Heart left ventricle (tissue), 16 donors: ENCODE measurements around the gene SPTBN2. TPM values are rescaled to one million over a fixed set of nuclear protein-coding genes. Genes with fewer than 3 reads are reported as not detected.
A peak's percentile ranks its signal among the peaks of the same experiment; 100 is the strongest.

Experiments
- ATAC-seq, 4 donors: fragments of 200-7000 bp; cut with Tn5 transposase; one replicate each; pipeline ENCODE4 v1.9.1; 2020 to 2022; ENCODE audit warnings: moderate library complexity in 4 of 4, mild to moderate bottlenecking in 3 of 4, moderate number of reproducible peaks in 1 of 4
- DNase-seq, 5 donors: peaks; one replicate each; pipeline ENCODE4 v3.0.0-alpha.2; 2020
- H3K27ac ChIP-seq, 12 donors: fragments of 200-600 bp; sonication (generic) in 4 of 12; one replicate each; pipeline versions ENCODE4 v1.5.0 to v1.8.0; 2016 to 2022; ENCODE audit warnings: mild to moderate bottlenecking in 2 of 12
- H3K27me3 ChIP-seq, 9 donors: fragments of 200-600 bp; sonication (generic) in 2 of 9; one replicate each; pipeline versions ENCODE4 v1.5.1 to v1.8.0; 2016 to 2022; ENCODE audit warnings: mild to moderate bottlenecking in 3 of 9
- H3K36me3 ChIP-seq, 9 donors: fragments of 200-600 bp; sonication (generic) in 2 of 9; one replicate each; pipeline versions ENCODE4 v1.5.0 to v1.8.0; 2018 to 2022; ENCODE audit warnings: mild to moderate bottlenecking in 2 of 9
- H3K4me1 ChIP-seq, 12 donors: fragments of 200-600 bp; sonication (generic) in 4 of 12; one replicate each; pipeline versions ENCODE4 v1.5.0 to v1.8.0; 2016 to 2022; ENCODE audit warnings: mild to moderate bottlenecking in 3 of 12
- H3K4me3 ChIP-seq, 12 donors: fragments of 200-600 bp; sonication (generic) in 4 of 12; one replicate each; pipeline versions ENCODE4 v1.5.0 to v1.8.0; 2017 to 2022; ENCODE audit warnings: mild to moderate bottlenecking in 9 of 12, moderate library complexity in 4 of 12
- H3K9me3 ChIP-seq, 12 donors: fragments of 200-600 bp; sonication (generic) in 4 of 12; one replicate each; pipeline versions ENCODE4 v1.5.0 to v1.8.0; 2016 to 2022; ENCODE audit warnings: mild to moderate bottlenecking in 1 of 12
- POLR2A ChIP-seq, 2 donors: fragments of 450-650 bp; IDR thresholded peaks; one replicate each; pipeline ENCODE4 v1.6.1; 2017; ENCODE audit warnings: antibody characterized with exemption in 2 of 2, mild to moderate bottlenecking in 2 of 2, moderate library complexity in 2 of 2
- WGBS, 4 donors: extraction: QIAGEN DNeasy Blood & Tissue Kit in 2 of 4; methylation state at CpG; one replicate each; pipeline versions ENCODE4 v1.1.5 to v1.1.7; 2013 to 2018; 5-methylcytosine and 5-hydroxymethylcytosine counted together
- intact Hi-C, 10 donors: fragments of 100-400 bp; cut with DNase I; formaldehyde crosslinking; loops; one replicate each; pipeline versions ENCODE4 v1.11.1 to v1.14.2; 2022
- polyA plus RNA-seq, 2 donors: library from polyadenylated mRNA; stranded (reverse); fragments of 200-250 nt; gene quantifications; one replicate each; pipeline ENCODE4 v1.2.3, GENCODE V29; 2013
- total RNA-seq, 9 donors: library from RNA; depleted of rRNA in 2 of 9; stranded (reverse); fragments of >200 nt in 2 of 9; fragmentation: NEBNext Ultra II Directional in 3 of 9; extraction: Animal tissue kit (Norgen Biotek cat#: 25700) in 3 of 9; gene quantifications; one replicate each; pipeline versions ENCODE4 v1.1.0 to v1.2.4, GENCODE V29; 2016 to 2023
- TF ChIP-seq, protein P1 (sequence below), 12 donors: fragments of 200-600 bp; sonication (generic) in 4 of 12; IDR thresholded peaks; one replicate each; pipeline versions ENCODE4 v1.5.0 to v1.8.0; 2018 to 2022; ENCODE audit warnings: antibody characterized with exemption in 12 of 12, mild to moderate bottlenecking in 5 of 12
- donor health status: ischemic (EF 13 %, LVEDD 7.1; RV severe dilation, severe dysfunction).
- donor health status: healthy with polysubstance abuse.
- donor health status: DM: no; HTN: yes; CAD: no.
- donor health status: DM: no; HTN: no; CAD: no.
- donor health status: ischemic (EF 25% LVEDD 6.9; RV normal size, moderate dysfunction).
- donor health status: ischemic (EF 25% LVEDD 5.7; RV mildly dilated, moderate dysfunction).
- donor health status: healthy.
- donor health status: DM: yes; HTN: yes; CAD: no.
- donor health status: ischemic (EF 35%, LVEDD 5.7; RV mildly dilated, moderate dysfunction).
- donor health status: nonischemic (EF 11% LVEDD 7.7; RV severe dilation, severe dysfunction).
- donor health status: DM: yes; HTN: yes; CAD: no.
- donor health status: PGD.
- donor health status: ischemic (EF 29% LVEDD 5.4; RV normal size, mild dysfunction).
- donor health status: nonischemic (EF 23%, LVEDD 6.1; RV moderate dilation, normal function).

The SPTBN2 gene
- total and polyA plus RNA-seq, 11 donors, result 0.30 to 3.1 (median 0.88) TPM

DNA sequence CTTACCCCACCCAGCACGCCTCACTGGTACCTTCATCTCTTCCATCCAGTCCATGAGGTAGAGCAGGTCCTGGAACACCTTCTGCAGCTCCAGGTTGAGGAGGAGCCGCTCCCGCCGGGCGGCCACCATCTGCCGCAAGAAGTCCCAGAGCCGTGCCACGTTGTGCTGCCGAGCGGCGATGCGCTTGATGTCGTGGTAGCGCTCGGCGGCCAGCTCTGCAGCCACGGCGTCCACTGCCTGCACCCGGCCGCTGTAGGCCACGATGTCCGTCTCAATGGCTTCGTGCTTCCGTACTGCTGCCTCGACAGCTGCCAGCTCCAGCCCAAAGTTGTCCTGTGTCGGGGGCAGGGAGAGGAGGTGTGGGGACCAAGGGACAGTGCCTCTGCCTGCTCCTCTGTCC, 21.5 kb downstream of the SPTBN2 start:
- Histone ChIP-seq H3K27me3 (no peaks in the 10 kb centered on the region), H3K36me3 (no peaks in the 10 kb centered on the region), H3K9me3 (no peaks in the 10 kb centered on the region), H3K4me1 (no peaks in the 10 kb centered on the region), H3K27ac (no peak overlapping the region), H3K4me3 (no peak overlapping the region)
- DNase-seq (no peak), ATAC-seq (no peak)
- TF ChIP-seq POLR2A (IDR thresholded peaks at IDR 0.05), result no peak
- TF ChIP-seq, protein P1, sequence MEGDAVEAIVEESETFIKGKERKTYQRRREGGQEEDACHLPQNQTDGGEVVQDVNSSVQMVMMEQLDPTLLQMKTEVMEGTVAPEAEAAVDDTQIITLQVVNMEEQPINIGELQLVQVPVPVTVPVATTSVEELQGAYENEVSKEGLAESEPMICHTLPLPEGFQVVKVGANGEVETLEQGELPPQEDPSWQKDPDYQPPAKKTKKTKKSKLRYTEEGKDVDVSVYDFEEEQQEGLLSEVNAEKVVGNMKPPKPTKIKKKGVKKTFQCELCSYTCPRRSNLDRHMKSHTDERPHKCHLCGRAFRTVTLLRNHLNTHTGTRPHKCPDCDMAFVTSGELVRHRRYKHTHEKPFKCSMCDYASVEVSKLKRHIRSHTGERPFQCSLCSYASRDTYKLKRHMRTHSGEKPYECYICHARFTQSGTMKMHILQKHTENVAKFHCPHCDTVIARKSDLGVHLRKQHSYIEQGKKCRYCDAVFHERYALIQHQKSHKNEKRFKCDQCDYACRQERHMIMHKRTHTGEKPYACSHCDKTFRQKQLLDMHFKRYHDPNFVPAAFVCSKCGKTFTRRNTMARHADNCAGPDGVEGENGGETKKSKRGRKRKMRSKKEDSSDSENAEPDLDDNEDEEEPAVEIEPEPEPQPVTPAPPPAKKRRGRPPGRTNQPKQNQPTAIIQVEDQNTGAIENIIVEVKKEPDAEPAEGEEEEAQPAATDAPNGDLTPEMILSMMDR (IDR thresholded peaks at IDR 0.05), result no peak
- 90 to 98% (median 97%) methylated on average over 12 to 26 of the region's 26 CpGs for WGBS, 4 donors
- intact Hi-C loops, result no loop called here

DNA sequence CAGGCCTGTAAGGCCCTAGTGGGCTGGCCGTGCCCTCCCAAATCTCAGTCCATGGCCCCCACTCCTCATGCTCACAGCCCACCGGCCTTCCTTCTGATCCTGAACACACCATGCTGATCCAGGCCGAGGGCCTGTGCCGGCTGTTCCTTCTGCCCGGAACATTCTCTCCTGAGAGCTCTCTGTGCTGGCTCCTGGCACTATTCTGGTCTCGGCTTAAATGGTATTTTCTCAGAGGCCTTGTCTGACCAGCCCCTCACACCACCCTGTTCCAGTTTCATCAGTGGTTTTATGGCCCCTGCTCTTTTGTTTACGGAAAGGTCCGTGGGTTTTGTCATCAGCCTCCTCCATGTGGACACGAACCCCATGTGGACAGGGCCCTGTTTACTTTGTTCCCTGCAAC, 22.0 kb downstream of the SPTBN2 start:
- H3K36me3 ChIP-seq, result no peaks in the 10 kb centered on the region
- no peak for TF ChIP-seq POLR2A (IDR thresholded peaks at IDR 0.05)
- TF ChIP-seq, protein P1 (IDR thresholded peaks at IDR 0.05), result no peak
- DNase-seq (no peak), ATAC-seq (no peak)
- H3K27me3 ChIP-seq, result no peaks in the 10 kb centered on the region
- no peak overlapping the region for H3K4me3 ChIP-seq
- 92 to 95% (median 94%) methylated on average over 9 of the region's 9 CpGs for WGBS, 4 donors
- H3K9me3 ChIP-seq, result no peaks in the 10 kb centered on the region
- no peaks in the 10 kb centered on the region for H3K4me1 ChIP-seq
- no peak overlapping the region for H3K27ac ChIP-seq
- intact Hi-C loops, result no loop called here

GRCh38 chr11:66705587-66706335, 23.3 kb downstream of the SPTBN2 start:
- no peaks in the 10 kb centered on the region for H3K36me3 ChIP-seq
- no peak overlapping the region for H3K27ac ChIP-seq
- H3K27me3 ChIP-seq, result no peaks in the 10 kb centered on the region
- ATAC-seq (peak in 1 of 4 donors; percentile 12), DNase-seq (no peak)
- no peaks in the 10 kb centered on the region for H3K4me1 ChIP-seq
- no peak for TF ChIP-seq POLR2A (IDR thresholded peaks at IDR 0.05)
- TF ChIP-seq, protein P1 (IDR thresholded peaks at IDR 0.05), result no peak
- WGBS, 4 donors, result 92 to 93% (median 92%) methylated on average over 26 of the region's 26 CpGs
- H3K9me3 ChIP-seq, result no peaks in the 10 kb centered on the region
- H3K4me3 ChIP-seq, result no peak overlapping the region
- intact Hi-C loops, result no loop called here

DNA sequence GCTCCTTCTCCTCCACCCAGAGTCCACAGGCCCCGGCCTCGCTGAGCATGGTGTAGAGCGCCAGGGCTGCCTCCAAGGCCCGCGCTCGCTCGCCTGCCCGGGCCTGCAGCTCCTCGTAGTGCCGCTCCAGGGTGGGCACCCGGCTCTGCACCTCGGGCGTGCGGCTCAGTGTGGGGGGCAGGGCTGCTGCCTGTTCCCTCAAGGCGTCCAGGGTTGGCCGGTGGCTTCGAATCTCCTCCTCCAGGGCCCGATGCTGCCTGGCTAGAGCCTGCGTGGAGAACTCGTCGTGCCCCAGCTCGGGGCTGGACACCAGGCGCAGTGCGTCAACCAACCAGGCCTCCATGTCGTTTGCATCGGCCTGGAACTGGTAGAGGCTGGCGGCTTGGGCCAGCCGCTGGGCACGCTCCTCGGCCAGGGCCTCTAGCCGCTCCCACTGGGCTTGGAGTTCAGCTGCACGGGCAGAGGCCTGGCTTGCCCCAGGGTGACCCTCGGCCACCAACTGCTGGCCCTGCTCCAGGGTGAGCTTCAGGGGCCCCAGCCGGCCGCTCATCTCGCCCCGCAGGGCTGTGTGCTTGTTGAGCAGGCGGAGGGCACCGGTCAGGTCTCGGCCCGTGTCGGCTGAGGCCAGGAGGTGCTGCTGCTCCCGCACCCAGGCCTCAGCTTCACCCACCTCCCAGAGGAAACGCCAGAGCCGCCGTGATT, 24.2 kb downstream of the SPTBN2 start:
- no peak for TF ChIP-seq POLR2A (IDR thresholded peaks at IDR 0.05)
- TF ChIP-seq, protein P1 (IDR thresholded peaks at IDR 0.05), result no peak
- 94 to 97% (median 95%) methylated on average over 26 to 46 of the region's 46 CpGs for WGBS, 4 donors
- intact Hi-C loops, result no loop called here
- no peaks in the 10 kb centered on the region for H3K36me3 ChIP-seq
- DNase-seq, result no peak
- H3K27ac ChIP-seq, result no peak overlapping the region
- peaks cover 0 to 5% (median 0%) of the 10 kb centered on the region in 12 donors for H3K9me3 ChIP-seq
- no peaks in the 10 kb centered on the region for H3K27me3 ChIP-seq
- peak in 1 of 4 donors; percentile 16 for ATAC-seq
- H3K4me3 ChIP-seq, result no peak overlapping the region
- H3K4me1 ChIP-seq, result no peaks in the 10 kb centered on the region
